Activated B cell treated with CpG ODN at 0.5 μM for 24 hours (primary cell): ENCODE results near the gene WNT2. TPM values are rescaled to one million over a fixed set of nuclear protein-coding genes. Genes with fewer than 3 reads are reported as not detected.

Experiments
- ATAC-seq: fragments of 200-7000 bp; cut with Tn5 transposase; one replicate; pipeline ENCODE4 v1.10.0; 2021; ENCODE audit warnings: low read depth, mild to moderate bottlenecking, moderate library complexity
- CTCF ChIA-PET: fragments of 350-600 bp; sonication (Branson Sonifier 250); formaldehyde crosslinking; loops from one replicate; lab custom pipeline; 2021; ENCODE audit warnings: antibody characterized with exemption; lab: Charles Lee
- POLR2A ChIA-PET: fragments of 350-600 bp; sonication (Branson Sonifier 250); formaldehyde crosslinking; loops from one replicate; lab custom pipeline; 2021; ENCODE audit warnings: antibody characterized with exemption; lab: Charles Lee
- DNase-seq: peaks from one replicate; pipeline ENCODE4 v3.0.0; 2022
- H3K27ac Mint-ChIP-seq: one replicate; pipeline ENCODE4 v1.8.0; 2020; ENCODE audit warnings: mixed read lengths
- H3K27me3 Mint-ChIP-seq: one replicate; pipeline ENCODE4 v1.8.0; 2021; ENCODE audit warnings: mixed read lengths
- H3K36me3 Mint-ChIP-seq: one replicate; pipeline ENCODE4 v1.8.0; 2021; ENCODE audit warnings: low read depth, mixed read lengths
- H3K4me1 Mint-ChIP-seq: one replicate; pipeline ENCODE4 v1.8.0; 2021; ENCODE audit warnings: mixed read lengths
- H3K4me3 Mint-ChIP-seq: one replicate; pipeline ENCODE4 v1.8.0; 2020; ENCODE audit warnings: mild to moderate bottlenecking, mixed read lengths
- H3K9me3 Mint-ChIP-seq: one replicate; pipeline ENCODE4 v1.8.0; 2020; ENCODE audit warnings: mixed read lengths
- intact Hi-C: fragments of 100-400 bp; cut with micrococcal nuclease; formaldehyde crosslinking; loops from one replicate; pipeline ENCODE4 v1.15.1; 2024
- total RNA-seq: library from RNA; stranded (reverse); gene quantifications from 2 replicates; pipeline ENCODE4 v1.2.3, GENCODE V29; 2022
- TF ChIP-seq, protein P1 (sequence below): fragments of 200-600 bp; IDR thresholded peaks from one replicate; pipeline ENCODE4 v1.8.0; 2022; ENCODE audit warnings: antibody characterized with exemption, mild to moderate bottlenecking

The WNT2 gene
- not detected in 2 replicates for total RNA-seq

DNA sequence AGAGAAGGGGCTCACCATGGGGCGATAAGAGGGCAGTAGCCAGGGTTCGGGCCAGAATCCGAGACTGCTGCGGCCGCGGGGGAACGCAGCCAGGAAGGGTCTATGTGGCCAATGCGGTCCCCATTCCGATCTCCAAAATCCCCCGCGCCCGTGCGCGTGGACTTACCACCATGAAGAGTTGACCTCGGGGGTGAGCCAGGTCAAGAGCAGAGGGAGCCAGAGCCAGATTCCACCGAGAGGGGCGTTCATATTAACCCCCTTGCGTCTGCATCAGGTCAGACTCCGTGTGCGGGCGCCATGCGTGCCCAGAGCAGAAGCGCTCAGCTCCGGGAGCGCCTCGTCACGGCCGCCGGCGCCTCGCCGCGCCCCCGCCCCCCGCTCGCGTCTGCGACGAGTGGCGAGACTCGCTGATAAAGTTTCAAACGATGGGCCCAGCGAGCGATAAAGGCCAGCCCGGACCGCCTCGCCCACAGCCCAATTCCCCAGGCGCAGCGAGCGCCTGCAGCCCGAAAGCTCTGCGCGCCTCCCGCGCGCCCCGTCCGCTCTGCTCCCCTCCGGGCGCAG is at the start of gene WNT2:
TSS of gene WNT2 (minus strand) at position 318 of the 564 bp plus-strand sequence. CDS start at position 249, 69 bp downstream.
- no peak within 1 kb of the TSS for H3K4me3 Mint-ChIP-seq
- POLR2A ChIA-PET = no interaction called here
- ATAC-seq = no peak
- peaks cover 47% of the 10 kb centered on the region for H3K27me3 Mint-ChIP-seq
- no peaks in the 10 kb centered on the region for H3K9me3 Mint-ChIP-seq
- intact Hi-C loops = no loop called here
- H3K4me1 Mint-ChIP-seq = no peaks in the 10 kb centered on the region
- DNase-seq = no peak
- H3K27ac Mint-ChIP-seq = no peak within 1 kb of the TSS
- no peaks in the 10 kb centered on the region for H3K36me3 Mint-ChIP-seq
- TF ChIP-seq, protein P1, sequence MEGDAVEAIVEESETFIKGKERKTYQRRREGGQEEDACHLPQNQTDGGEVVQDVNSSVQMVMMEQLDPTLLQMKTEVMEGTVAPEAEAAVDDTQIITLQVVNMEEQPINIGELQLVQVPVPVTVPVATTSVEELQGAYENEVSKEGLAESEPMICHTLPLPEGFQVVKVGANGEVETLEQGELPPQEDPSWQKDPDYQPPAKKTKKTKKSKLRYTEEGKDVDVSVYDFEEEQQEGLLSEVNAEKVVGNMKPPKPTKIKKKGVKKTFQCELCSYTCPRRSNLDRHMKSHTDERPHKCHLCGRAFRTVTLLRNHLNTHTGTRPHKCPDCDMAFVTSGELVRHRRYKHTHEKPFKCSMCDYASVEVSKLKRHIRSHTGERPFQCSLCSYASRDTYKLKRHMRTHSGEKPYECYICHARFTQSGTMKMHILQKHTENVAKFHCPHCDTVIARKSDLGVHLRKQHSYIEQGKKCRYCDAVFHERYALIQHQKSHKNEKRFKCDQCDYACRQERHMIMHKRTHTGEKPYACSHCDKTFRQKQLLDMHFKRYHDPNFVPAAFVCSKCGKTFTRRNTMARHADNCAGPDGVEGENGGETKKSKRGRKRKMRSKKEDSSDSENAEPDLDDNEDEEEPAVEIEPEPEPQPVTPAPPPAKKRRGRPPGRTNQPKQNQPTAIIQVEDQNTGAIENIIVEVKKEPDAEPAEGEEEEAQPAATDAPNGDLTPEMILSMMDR = no peak
- CTCF ChIA-PET = no interaction called here

DNA sequence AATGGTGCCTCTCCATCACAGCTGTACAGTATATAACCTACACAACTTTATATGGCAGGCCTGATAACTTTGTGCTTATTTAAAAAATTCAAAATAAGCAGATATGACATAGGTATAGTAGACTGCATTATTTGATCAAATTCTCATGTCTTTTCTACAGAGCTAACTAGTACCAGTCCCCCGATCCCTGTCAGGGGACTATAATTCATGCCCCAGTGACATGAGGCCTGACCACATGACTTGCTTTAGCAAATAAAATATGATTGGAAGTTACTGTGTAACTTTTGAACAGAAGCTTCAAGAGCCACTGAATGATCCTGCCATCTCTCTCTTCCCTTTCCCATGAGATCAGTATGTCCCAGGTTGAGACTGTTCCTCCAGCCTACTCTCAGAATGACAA is 49.2 kb upstream of the WNT2 start:
- H3K27me3 Mint-ChIP-seq = no peaks in the 10 kb centered on the region
- ATAC-seq = no peak
- TF ChIP-seq, protein P1 = no peak
- DNase-seq = no peak
- no peaks in the 10 kb centered on the region for H3K36me3 Mint-ChIP-seq
- ChIA-PET POLR2A (no interaction called here), CTCF (no interaction called here)
- H3K4me1 Mint-ChIP-seq = no peaks in the 10 kb centered on the region
- H3K27ac Mint-ChIP-seq = no peak overlapping the region
- H3K4me3 Mint-ChIP-seq = no peak overlapping the region
- intact Hi-C loops = no loop called here
- no peaks in the 10 kb centered on the region for H3K9me3 Mint-ChIP-seq

DNA sequence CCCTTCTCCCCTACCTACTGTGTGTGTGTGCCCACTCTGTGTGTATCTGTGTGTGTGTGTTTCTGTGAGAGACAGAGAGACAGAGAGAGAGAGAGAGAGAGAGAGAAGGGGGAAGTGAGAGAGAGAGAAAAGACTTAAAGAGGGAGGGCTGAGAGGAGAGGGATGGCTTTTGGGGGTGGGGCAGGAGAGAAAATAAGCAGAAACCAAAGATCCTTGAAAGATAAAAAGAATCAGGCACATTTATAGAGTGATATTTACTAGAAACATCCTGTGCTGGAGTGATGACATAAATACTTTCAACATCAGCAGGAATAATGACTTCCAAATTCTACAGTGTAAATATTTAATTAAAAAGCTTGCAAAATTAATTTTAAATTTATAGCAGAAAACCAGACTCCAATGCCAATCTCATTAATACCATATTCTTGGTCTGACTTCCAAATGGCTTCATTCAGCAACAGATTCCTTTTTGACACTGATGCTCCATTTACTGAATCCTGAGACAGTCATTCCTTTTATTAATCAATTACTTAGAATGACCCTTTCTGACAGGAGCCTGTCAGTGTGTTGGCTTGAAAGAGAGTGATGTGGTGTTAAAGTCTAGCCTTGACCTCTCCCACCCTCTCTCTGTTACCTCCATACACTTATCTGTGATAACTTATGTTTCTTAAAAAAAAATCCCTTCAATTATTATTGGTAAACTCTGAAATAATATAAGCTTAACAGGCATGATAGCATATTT is 41.7 kb upstream of the WNT2 start:
- DNase-seq (no peak), ATAC-seq (no peak)
- Mint-ChIP-seq H3K36me3 (no peaks in the 10 kb centered on the region), H3K27ac (no peak overlapping the region), H3K4me3 (no peak overlapping the region), H3K4me1 (no peaks in the 10 kb centered on the region), H3K27me3 (no peaks in the 10 kb centered on the region), H3K9me3 (no peaks in the 10 kb centered on the region)
- TF ChIP-seq, protein P1 = no peak
- POLR2A ChIA-PET = no interaction called here
- CTCF ChIA-PET = no interaction called here
- intact Hi-C loops = no loop called here

DNA sequence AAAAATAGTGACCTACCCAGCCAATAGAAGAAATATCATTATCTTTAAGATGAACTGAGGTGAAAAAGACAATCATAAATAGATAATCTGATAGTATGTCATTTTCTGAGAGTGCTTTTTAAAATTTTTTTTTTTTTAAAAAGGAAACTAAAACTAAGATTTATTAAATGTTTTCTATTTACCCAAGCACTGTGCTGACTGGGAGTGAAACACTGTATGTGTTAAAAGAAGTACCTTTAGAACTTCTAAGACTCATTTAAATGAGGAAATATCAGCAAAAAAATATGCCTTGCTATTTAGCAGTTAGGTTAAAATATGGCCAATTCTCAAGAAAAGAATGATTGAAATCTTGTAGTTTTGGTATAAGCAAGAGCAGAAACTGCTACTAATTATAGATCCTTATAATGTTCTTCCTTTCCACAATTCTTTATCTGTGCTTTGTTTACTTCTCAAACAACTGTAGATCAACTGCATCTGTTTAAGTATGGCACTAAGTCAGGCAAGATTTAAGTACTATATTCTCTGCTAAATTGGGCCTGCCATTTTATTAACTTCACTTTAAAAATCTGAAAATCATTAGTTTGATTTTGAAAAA is 39.5 kb upstream of the WNT2 start:
- Mint-ChIP-seq H3K27me3 (no peaks in the 10 kb centered on the region), H3K27ac (no peak overlapping the region), H3K4me3 (no peak overlapping the region), H3K9me3 (no peaks in the 10 kb centered on the region), H3K4me1 (no peaks in the 10 kb centered on the region), H3K36me3 (no peaks in the 10 kb centered on the region)
- ChIA-PET CTCF (no interaction called here), POLR2A (no interaction called here)
- DNase-seq (no peak), ATAC-seq (no peak)
- TF ChIP-seq, protein P1 = no peak
- intact Hi-C loops = no loop called here

DNA sequence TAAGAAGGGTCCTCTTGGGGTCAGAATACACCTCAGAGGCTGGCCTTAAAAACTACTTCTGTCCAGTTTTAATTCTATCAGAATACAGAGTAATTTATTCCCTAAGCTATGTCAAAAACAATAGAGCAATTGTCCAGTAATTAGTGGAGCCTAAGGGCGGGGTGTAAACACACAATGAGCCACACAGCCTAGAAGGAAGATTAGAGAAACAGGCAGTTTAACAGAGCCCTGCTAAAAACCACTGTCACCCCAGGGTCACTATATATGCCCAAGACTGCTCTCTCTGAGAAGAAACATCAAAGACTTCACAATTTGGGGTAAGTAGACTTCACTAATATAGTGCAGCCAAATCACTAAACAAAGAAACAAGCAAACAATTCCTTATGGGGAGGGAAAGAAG is 27.2 kb upstream of the WNT2 start:
- Mint-ChIP-seq H3K36me3 (no peaks in the 10 kb centered on the region), H3K4me1 (no peaks in the 10 kb centered on the region), H3K9me3 (no peaks in the 10 kb centered on the region), H3K4me3 (no peak overlapping the region), H3K27ac (no peak overlapping the region), H3K27me3 (no peaks in the 10 kb centered on the region)
- ATAC-seq (no peak), DNase-seq (no peak)
- CTCF ChIA-PET = no interaction called here
- POLR2A ChIA-PET = no interaction called here
- intact Hi-C loops = no loop called here
- TF ChIP-seq, protein P1 = no peak
